GM12892 (cell line): ENCODE measurements around the gene SEC24B.

Source experiments
- POLR2A ChIP-seq: IDR thresholded peaks from 2 replicates; pipeline ENCODE4 v1.6.1; 2011; ENCODE audit warnings: low read depth, low read length, control low read depth
- TAF1 ChIP-seq: IDR thresholded peaks from 2 replicates; pipeline ENCODE4 v1.6.1; 2011; ENCODE audit warnings: low read depth, mild to moderate bottlenecking, control low read depth, low read length, borderline replicate concordance

DNA sequence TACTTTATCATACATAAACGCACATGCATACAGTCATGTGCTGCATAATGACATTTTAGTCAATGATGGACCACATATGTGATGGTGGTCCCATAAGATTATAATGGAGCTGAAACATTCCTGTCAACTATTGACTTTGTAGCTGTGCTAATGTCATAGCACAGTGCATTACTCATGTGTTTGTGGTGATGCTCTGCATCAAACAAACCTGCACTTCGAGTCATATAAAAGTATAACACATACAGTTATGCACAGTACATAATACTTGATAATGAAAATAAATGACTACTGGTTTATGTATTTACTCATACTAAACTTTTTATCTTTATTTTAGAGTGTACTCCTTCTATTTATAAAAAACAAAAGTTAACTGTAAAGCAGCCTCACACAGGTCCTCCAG is 65.9 kb downstream of the SEC24B start:
- no peak for TF ChIP-seq TAF1
- no peak for TF ChIP-seq POLR2A
